WTC11 (cell line): ENCODE results near the gene GALNT7. TPM values are rescaled to one million over a fixed set of nuclear protein-coding genes. Genes with fewer than 3 reads are reported as not detected.

ENCODE experiments used
- ATAC-seq: fragments of 200-7000 bp; cut with Tn5 transposase; 2 replicates; pipeline ENCODE4 v1.10.0; 2021; ENCODE audit warnings: mild to moderate bottlenecking, moderate library complexity
- CTCF ChIA-PET: fragments of 300-600 bp; sonication (Branson Sonifier 250); formaldehyde crosslinking; loops from one replicate; lab custom pipeline; 2021; ENCODE audit warnings: antibody characterized with exemption; lab: Charles Lee
- POLR2A ChIA-PET: fragments of 350-600 bp; sonication (Branson Sonifier 250); formaldehyde crosslinking; loops from one replicate; lab custom pipeline; 2021; ENCODE audit warnings: antibody characterized with exemption; lab: Charles Lee
- DNase-seq: peaks from one replicate; pipeline ENCODE4 v3.0.0; 2021; ENCODE audit warnings: low spot score
- H3K27ac Mint-ChIP-seq: 2 replicates; pipeline ENCODE4 v1.8.0; 2021; ENCODE audit warnings: mixed read lengths
- H3K27me3 Mint-ChIP-seq: 2 replicates; pipeline ENCODE4 v1.8.0; 2021; ENCODE audit warnings: low read depth, mild to moderate bottlenecking, moderate library complexity, mixed read lengths
- H3K36me3 Mint-ChIP-seq: 2 replicates; pipeline ENCODE4 v1.8.0; 2021; ENCODE audit warnings: mixed read lengths
- H3K4me1 Mint-ChIP-seq: 2 replicates; pipeline ENCODE4 v1.8.0; 2022; ENCODE audit warnings: mixed read lengths
- H3K4me3 Mint-ChIP-seq: 2 replicates; pipeline ENCODE4 v1.8.0; 2021; ENCODE audit warnings: mild to moderate bottlenecking, moderate library complexity, mixed read lengths
- H3K9me3 Mint-ChIP-seq: 2 replicates; pipeline ENCODE4 v1.8.0; 2021; ENCODE audit warnings: mixed read lengths
- ATF1 ChIP-seq: sonication (generic); formaldehyde crosslinking; IDR thresholded peaks from 2 replicates; pipeline ENCODE4 v1.8.1; 2023; ENCODE audit warnings: mild to moderate bottlenecking, moderate library complexity, missing genetic modification reagents
- FOXK1 ChIP-seq: sonication (generic); formaldehyde crosslinking; IDR thresholded peaks from 2 replicates; pipeline ENCODE4 v1.8.0; 2022; ENCODE audit warnings: mild to moderate bottlenecking, moderate library complexity, missing genetic modification reagents
- JAZF1 ChIP-seq: fragments of 250-450 bp; sonication (Bioruptor Pico); IDR thresholded peaks from 2 replicates; pipeline ENCODE4 v1.9.0; 2021; ENCODE audit warnings: moderate library complexity, mild to moderate bottlenecking, inconsistent platforms
- KAT7 ChIP-seq: sonication (generic); formaldehyde crosslinking; IDR thresholded peaks from 2 replicates; pipeline ENCODE4 v1.8.1; 2023; ENCODE audit warnings: missing genetic modification reagents, mild to moderate bottlenecking, borderline replicate concordance
- NFE2L1 ChIP-seq: sonication (generic); formaldehyde crosslinking; IDR thresholded peaks from 2 replicates; pipeline ENCODE4 v1.8.1; 2023; ENCODE audit warnings: missing genetic modification reagents
- SMAD4 ChIP-seq: sonication (generic); formaldehyde crosslinking; IDR thresholded peaks from 2 replicates; pipeline ENCODE4 v1.8.0; 2022; ENCODE audit warnings: mild to moderate bottlenecking, missing genetic modification reagents
- total RNA-seq: library from RNA; stranded (reverse); gene quantifications from 3 replicates; pipeline ENCODE4 v1.2.3, GENCODE V29; 2021
- TF ChIP-seq, protein P1 (sequence below): fragments of 250-450 bp; sonication (Bioruptor Pico); IDR thresholded peaks from 2 replicates; pipeline ENCODE4 v1.9.0; 2021; ENCODE audit warnings: mild to moderate bottlenecking, borderline replicate concordance
- TF ChIP-seq, protein P2 (sequence below): fragments of 250-450 bp; sonication (Bioruptor Pico); IDR thresholded peaks from 2 replicates; pipeline ENCODE4 v1.9.0; 2021; ENCODE audit warnings: mild to moderate bottlenecking
- TF ChIP-seq, protein P3 (sequence below): sonication (generic); formaldehyde crosslinking; IDR thresholded peaks from 2 replicates; pipeline ENCODE4 v1.8.1; 2023; ENCODE audit warnings: mild to moderate bottlenecking, missing genetic modification reagents
- TF ChIP-seq, protein P4 (sequence below): sonication (generic); formaldehyde crosslinking; IDR thresholded peaks from 2 replicates; pipeline ENCODE4 v1.8.0; 2022; ENCODE audit warnings: mild to moderate bottlenecking, missing genetic modification reagents
- TF ChIP-seq, protein P5 (sequence below): sonication (generic); formaldehyde crosslinking; IDR thresholded peaks from 2 replicates; pipeline ENCODE4 v1.8.0; 2022; ENCODE audit warnings: mild to moderate bottlenecking, missing genetic modification reagents
- TF ChIP-seq, protein P6 (sequence below): sonication (generic); formaldehyde crosslinking; conservative IDR thresholded peaks from 2 replicates; pipeline ENCODE4 v1.8.1; 2022; ENCODE audit warnings: mild to moderate bottlenecking, missing genetic modification reagents

Gene GALNT7
- total RNA-seq, 1 experiment from 2014 or later, result 86.9 TPM

DNA sequence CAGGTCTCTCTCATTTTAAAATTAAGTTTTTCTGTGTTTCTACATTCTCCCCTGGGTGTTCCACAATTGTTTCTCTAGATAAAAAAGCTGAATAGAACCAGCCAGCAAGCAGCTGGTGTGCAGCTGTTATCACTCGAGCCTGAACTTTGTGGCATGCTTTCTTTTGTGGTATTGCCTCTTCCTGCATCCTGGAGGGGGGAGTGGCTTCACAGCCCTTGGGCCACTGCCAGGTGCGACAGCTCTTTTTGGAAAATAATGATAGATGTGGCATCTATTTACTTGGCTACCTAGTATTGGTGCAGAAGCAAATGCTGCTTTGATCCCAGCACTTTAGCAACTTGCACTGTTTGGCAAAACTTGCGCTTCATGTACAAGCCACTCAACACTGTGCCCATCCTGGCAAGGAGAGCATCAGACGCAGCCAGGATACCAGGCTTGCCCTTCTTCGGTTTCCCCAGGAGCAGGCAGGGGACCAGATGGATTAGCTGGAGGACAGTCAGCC, 96.1 kb downstream of the GALNT7 start:
- H3K9me3 Mint-ChIP-seq, result no peaks in the 10 kb centered on the region
- no peak overlapping the region for H3K4me3 Mint-ChIP-seq
- TF ChIP-seq, protein P1, sequence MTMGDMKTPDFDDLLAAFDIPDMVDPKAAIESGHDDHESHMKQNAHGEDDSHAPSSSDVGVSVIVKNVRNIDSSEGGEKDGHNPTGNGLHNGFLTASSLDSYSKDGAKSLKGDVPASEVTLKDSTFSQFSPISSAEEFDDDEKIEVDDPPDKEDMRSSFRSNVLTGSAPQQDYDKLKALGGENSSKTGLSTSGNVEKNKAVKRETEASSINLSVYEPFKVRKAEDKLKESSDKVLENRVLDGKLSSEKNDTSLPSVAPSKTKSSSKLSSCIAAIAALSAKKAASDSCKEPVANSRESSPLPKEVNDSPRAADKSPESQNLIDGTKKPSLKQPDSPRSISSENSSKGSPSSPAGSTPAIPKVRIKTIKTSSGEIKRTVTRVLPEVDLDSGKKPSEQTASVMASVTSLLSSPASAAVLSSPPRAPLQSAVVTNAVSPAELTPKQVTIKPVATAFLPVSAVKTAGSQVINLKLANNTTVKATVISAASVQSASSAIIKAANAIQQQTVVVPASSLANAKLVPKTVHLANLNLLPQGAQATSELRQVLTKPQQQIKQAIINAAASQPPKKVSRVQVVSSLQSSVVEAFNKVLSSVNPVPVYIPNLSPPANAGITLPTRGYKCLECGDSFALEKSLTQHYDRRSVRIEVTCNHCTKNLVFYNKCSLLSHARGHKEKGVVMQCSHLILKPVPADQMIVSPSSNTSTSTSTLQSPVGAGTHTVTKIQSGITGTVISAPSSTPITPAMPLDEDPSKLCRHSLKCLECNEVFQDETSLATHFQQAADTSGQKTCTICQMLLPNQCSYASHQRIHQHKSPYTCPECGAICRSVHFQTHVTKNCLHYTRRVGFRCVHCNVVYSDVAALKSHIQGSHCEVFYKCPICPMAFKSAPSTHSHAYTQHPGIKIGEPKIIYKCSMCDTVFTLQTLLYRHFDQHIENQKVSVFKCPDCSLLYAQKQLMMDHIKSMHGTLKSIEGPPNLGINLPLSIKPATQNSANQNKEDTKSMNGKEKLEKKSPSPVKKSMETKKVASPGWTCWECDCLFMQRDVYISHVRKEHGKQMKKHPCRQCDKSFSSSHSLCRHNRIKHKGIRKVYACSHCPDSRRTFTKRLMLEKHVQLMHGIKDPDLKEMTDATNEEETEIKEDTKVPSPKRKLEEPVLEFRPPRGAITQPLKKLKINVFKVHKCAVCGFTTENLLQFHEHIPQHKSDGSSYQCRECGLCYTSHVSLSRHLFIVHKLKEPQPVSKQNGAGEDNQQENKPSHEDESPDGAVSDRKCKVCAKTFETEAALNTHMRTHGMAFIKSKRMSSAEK (CRISPR knock-in tag), result no peak
- TF ChIP-seq ATF1 (CRISPR knock-in tag) (no peak), NFE2L1 (CRISPR knock-in tag) (no peak), JAZF1 (CRISPR knock-in tag) (no peak), FOXK1 (no peak), SMAD4 (CRISPR knock-in tag) (no peak), KAT7 (CRISPR knock-in tag) (no peak)
- TF ChIP-seq, protein P2, sequence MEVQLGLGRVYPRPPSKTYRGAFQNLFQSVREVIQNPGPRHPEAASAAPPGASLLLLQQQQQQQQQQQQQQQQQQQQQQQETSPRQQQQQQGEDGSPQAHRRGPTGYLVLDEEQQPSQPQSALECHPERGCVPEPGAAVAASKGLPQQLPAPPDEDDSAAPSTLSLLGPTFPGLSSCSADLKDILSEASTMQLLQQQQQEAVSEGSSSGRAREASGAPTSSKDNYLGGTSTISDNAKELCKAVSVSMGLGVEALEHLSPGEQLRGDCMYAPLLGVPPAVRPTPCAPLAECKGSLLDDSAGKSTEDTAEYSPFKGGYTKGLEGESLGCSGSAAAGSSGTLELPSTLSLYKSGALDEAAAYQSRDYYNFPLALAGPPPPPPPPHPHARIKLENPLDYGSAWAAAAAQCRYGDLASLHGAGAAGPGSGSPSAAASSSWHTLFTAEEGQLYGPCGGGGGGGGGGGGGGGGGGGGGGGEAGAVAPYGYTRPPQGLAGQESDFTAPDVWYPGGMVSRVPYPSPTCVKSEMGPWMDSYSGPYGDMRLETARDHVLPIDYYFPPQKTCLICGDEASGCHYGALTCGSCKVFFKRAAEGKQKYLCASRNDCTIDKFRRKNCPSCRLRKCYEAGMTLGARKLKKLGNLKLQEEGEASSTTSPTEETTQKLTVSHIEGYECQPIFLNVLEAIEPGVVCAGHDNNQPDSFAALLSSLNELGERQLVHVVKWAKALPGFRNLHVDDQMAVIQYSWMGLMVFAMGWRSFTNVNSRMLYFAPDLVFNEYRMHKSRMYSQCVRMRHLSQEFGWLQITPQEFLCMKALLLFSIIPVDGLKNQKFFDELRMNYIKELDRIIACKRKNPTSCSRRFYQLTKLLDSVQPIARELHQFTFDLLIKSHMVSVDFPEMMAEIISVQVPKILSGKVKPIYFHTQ (CRISPR knock-in tag), result no peak
- TF ChIP-seq, protein P3, sequence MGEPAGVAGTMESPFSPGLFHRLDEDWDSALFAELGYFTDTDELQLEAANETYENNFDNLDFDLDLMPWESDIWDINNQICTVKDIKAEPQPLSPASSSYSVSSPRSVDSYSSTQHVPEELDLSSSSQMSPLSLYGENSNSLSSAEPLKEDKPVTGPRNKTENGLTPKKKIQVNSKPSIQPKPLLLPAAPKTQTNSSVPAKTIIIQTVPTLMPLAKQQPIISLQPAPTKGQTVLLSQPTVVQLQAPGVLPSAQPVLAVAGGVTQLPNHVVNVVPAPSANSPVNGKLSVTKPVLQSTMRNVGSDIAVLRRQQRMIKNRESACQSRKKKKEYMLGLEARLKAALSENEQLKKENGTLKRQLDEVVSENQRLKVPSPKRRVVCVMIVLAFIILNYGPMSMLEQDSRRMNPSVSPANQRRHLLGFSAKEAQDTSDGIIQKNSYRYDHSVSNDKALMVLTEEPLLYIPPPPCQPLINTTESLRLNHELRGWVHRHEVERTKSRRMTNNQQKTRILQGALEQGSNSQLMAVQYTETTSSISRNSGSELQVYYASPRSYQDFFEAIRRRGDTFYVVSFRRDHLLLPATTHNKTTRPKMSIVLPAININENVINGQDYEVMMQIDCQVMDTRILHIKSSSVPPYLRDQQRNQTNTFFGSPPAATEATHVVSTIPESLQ (CRISPR knock-in tag), result no peak
- TF ChIP-seq, protein P4, sequence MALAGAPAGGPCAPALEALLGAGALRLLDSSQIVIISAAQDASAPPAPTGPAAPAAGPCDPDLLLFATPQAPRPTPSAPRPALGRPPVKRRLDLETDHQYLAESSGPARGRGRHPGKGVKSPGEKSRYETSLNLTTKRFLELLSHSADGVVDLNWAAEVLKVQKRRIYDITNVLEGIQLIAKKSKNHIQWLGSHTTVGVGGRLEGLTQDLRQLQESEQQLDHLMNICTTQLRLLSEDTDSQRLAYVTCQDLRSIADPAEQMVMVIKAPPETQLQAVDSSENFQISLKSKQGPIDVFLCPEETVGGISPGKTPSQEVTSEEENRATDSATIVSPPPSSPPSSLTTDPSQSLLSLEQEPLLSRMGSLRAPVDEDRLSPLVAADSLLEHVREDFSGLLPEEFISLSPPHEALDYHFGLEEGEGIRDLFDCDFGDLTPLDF (CRISPR knock-in tag), result no peak
- TF ChIP-seq, protein P5, sequence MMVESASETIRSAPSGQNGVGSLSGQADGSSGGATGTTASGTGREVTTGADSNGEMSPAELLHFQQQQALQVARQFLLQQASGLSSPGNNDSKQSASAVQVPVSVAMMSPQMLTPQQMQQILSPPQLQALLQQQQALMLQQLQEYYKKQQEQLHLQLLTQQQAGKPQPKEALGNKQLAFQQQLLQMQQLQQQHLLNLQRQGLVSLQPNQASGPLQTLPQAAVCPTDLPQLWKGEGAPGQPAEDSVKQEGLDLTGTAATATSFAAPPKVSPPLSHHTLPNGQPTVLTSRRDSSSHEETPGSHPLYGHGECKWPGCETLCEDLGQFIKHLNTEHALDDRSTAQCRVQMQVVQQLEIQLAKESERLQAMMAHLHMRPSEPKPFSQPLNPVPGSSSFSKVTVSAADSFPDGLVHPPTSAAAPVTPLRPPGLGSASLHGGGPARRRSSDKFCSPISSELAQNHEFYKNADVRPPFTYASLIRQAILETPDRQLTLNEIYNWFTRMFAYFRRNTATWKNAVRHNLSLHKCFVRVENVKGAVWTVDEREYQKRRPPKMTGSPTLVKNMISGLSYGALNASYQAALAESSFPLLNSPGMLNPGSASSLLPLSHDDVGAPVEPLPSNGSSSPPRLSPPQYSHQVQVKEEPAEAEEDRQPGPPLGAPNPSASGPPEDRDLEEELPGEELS (CRISPR knock-in tag), result no peak
- TF ChIP-seq, protein P6, sequence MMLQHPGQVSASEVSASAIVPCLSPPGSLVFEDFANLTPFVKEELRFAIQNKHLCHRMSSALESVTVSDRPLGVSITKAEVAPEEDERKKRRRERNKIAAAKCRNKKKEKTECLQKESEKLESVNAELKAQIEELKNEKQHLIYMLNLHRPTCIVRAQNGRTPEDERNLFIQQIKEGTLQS, result no peak
- no peak for DNase-seq
- ChIA-PET CTCF (interaction anchor here (0.9 to 3.3 kb wide), 5 partner anchors 11 to 251 kb away, joined by 3 to 24 read pairs (median 4); no protein-coding TSS in a partner anchor), POLR2A (no interaction called here)
- peak overlapping the region; percentile 36; the same call in 1 of the 2 replicates for H3K27ac Mint-ChIP-seq
- H3K36me3 Mint-ChIP-seq, result peaks cover 5% of the 10 kb centered on the region; the same call in 1 of the 2 replicates
- peak; percentile 68 for ATAC-seq
- no peaks in the 10 kb centered on the region for H3K27me3 Mint-ChIP-seq
- H3K4me1 Mint-ChIP-seq, result peaks cover 38% of the 10 kb centered on the region
